Mesendoderm (in vitro differentiated cells): ENCODE data around the gene ZFP91.

Source experiments
- DNase-seq: peaks from one replicate; pipeline ENCODE4 v3.0.0; 2013
- H2AK5ac ChIP-seq: 2 replicates; pipeline ENCODE4 v1.6.1; 2013; ENCODE audit warnings: low read length, inconsistent platforms
- H2BK120ac ChIP-seq: 2 replicates; pipeline ENCODE4 v1.6.1; 2013; ENCODE audit warnings: low read depth, mild to moderate bottlenecking, low read length, moderate library complexity, mixed read lengths
- H2BK15ac ChIP-seq: replicated peaks from 2 replicates; pipeline ENCODE4 v1.6.1; 2013; ENCODE audit warnings: low read depth, mild to moderate bottlenecking, moderate library complexity
- H2BK5ac ChIP-seq: 2 replicates; pipeline ENCODE4 v1.6.1; 2013; ENCODE audit warnings: low read length, inconsistent platforms
- H3K18ac ChIP-seq: 2 replicates; pipeline ENCODE4 v1.6.1; 2013; ENCODE audit warnings: mild to moderate bottlenecking, low read length, mixed read lengths
- H3K23ac ChIP-seq: one replicate; pipeline ENCODE4 v1.6.1; 2013; ENCODE audit warnings: low read length
- H3K27ac ChIP-seq: 2 replicates; pipeline ENCODE4 v1.5.1; 2013; ENCODE audit warnings: low read depth, mild to moderate bottlenecking, inconsistent platforms, low read length, moderate library complexity
- H3K27me3 ChIP-seq: 2 replicates; pipeline ENCODE4 v1.6.1; 2013; ENCODE audit warnings: low read length, control low read depth, mild to moderate bottlenecking, inconsistent platforms; ENCODE audit not compliant: insufficient read depth, poor library complexity
- H3K36me3 ChIP-seq: 2 replicates; pipeline ENCODE4 v1.6.1; 2013; ENCODE audit warnings: low read length, inconsistent platforms; ENCODE audit not compliant: control insufficient read depth, insufficient read depth
- H3K4ac ChIP-seq: one replicate; pipeline ENCODE4 v1.6.1; 2013; ENCODE audit warnings: low read depth, mild to moderate bottlenecking, low read length, moderate library complexity
- H3K4me1 ChIP-seq: 2 replicates; pipeline ENCODE4 v1.6.1; 2013; ENCODE audit warnings: low read depth, low read length, inconsistent platforms; ENCODE audit not compliant: control insufficient read depth
- H3K4me2 ChIP-seq: 2 replicates; pipeline ENCODE4 v1.6.1; 2013; ENCODE audit warnings: low read length
- H3K4me3 ChIP-seq: 2 replicates; pipeline ENCODE4 v1.5.1; 2013; ENCODE audit warnings: mild to moderate bottlenecking, low read length
- H3K56ac ChIP-seq: one replicate; pipeline ENCODE4 v1.6.1; 2013; ENCODE audit warnings: low read length
- H3K79me1 ChIP-seq: 2 replicates; pipeline ENCODE4 v1.6.1; 2013; ENCODE audit warnings: low read length, inconsistent platforms
- H3K79me2 ChIP-seq: 2 replicates; pipeline ENCODE4 v1.6.1; 2013; ENCODE audit warnings: mild to moderate bottlenecking, low read length; ENCODE audit not compliant: control insufficient read depth, insufficient read depth
- H3K9ac ChIP-seq: 2 replicates; pipeline ENCODE4 v1.6.1; 2013; ENCODE audit warnings: low read length, inconsistent platforms
- H4K5ac ChIP-seq: one replicate; pipeline ENCODE4 v1.6.1; 2013; ENCODE audit warnings: low read length
- H4K8ac ChIP-seq: one replicate; pipeline ENCODE4 v1.6.1; 2013; ENCODE audit warnings: low read depth, mild to moderate bottlenecking, control low read depth, low read length, moderate library complexity
- WGBS: extraction: QIAGEN DNeasy Blood & Tissue Kit; methylation state at CpG from one replicate; pipeline ENCODE4 v1.1.7; 2013; ENCODE audit warnings: low lambda C conversion rate, missing lambda C conversion rate; ENCODE audit not compliant: insufficient coverage; ENCODE audit errors: extremely low coverage; 5-methylcytosine and 5-hydroxymethylcytosine counted together

The ZFP91 gene

DNA sequence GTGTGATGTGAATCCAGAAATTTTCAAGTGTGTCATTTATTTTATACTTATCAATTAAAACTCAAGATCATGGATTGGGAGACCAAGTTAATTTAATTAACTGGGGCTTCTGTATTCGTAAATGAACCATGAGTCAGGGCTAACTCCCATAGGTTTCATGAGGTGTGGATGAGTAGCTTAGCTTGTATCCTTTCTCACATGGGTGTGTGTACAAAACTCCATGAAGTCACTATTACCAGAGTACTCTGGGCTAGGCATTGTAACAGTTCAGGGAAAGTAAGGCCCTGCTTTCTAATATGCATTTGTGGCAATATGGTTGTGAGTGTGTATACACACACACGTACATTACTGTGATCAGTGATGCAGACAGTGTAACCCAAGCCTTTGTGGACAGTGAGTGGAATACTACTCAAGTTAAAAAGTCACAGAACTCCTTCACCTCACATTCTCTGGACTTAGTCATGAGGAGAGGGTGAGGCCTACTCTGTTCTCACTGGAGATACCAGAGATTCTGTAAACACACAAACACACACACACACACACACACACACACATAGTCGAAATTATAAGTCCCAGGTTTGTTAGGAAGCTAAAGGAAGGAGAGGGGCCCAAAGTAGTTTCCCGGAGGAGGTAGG, 47.1 kb downstream of the ZFP91 start:
- Histone ChIP-seq H3K4me1 (no peaks in the 10 kb centered on the region), H2BK120ac (no peak overlapping the region), H4K5ac (no peak overlapping the region), H3K9ac (no peak overlapping the region), H2BK15ac (no peak overlapping the region), H4K8ac (no peak overlapping the region), H3K27me3 (no peaks in the 10 kb centered on the region), H3K18ac (no peak overlapping the region), H3K56ac (no peak overlapping the region), H2BK5ac (no peak overlapping the region), H3K36me3 (peaks cover 14% of the 10 kb centered on the region), H3K4me2 (no peak overlapping the region), H3K4me3 (no peak overlapping the region), H3K4ac (no peak overlapping the region), H2AK5ac (no peak overlapping the region), H3K23ac (no peak overlapping the region), H3K27ac (no peak overlapping the region), H3K79me2 (no peaks in the 10 kb centered on the region), H3K79me1 (peaks cover 2% of the 10 kb centered on the region)
- WGBS = no CpG with 5 or more reads among the region's 4 CpGs
- no peak for DNase-seq

DNA sequence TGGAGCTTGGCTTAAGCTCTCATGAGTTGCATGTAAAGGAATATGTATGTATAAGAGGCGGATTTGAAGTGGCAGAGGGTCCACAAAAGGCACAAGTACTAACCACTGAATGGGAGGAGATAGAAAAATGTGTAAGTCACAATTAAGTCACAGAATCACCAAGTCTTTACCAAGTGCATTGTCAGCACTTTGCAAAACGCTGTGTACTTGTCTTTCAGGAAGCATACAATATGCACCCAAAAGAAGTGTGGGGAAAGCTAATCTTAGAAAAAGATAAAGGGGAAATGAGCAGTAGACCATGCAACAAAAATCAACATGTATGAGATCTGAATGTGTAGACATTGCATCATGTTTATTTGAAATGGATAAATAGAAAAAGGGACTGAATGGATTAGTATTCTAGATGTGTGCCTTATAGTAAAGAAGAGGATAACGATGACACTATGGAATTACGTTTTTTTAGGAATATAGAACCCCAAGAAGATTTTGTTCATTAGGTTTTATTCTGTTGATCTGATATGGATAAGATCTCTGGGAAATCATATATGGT, 48.1 kb downstream of the ZFP91 start:
- H3K79me1 ChIP-seq = no peaks in the 10 kb centered on the region
- no peak overlapping the region for H3K4me2 ChIP-seq
- no peak overlapping the region for H2BK120ac ChIP-seq
- H3K36me3 ChIP-seq = peaks cover 14% of the 10 kb centered on the region
- H3K4me1 ChIP-seq = no peaks in the 10 kb centered on the region
- no peak overlapping the region for H4K5ac ChIP-seq
- no peak overlapping the region for H3K4me3 ChIP-seq
- no peak overlapping the region for H3K4ac ChIP-seq
- no peak for DNase-seq
- H3K18ac ChIP-seq = no peak overlapping the region
- WGBS = 100% methylated on average over 2 of the region's 4 CpGs
- no peaks in the 10 kb centered on the region for H3K79me2 ChIP-seq
- H3K27ac ChIP-seq = no peak overlapping the region
- no peak overlapping the region for H3K23ac ChIP-seq
- no peak overlapping the region for H2AK5ac ChIP-seq
- no peak overlapping the region for H3K56ac ChIP-seq
- no peak overlapping the region for H4K8ac ChIP-seq
- H2BK5ac ChIP-seq = no peak overlapping the region
- no peak overlapping the region for H2BK15ac ChIP-seq
- H3K9ac ChIP-seq = no peak overlapping the region
- no peaks in the 10 kb centered on the region for H3K27me3 ChIP-seq

DNA sequence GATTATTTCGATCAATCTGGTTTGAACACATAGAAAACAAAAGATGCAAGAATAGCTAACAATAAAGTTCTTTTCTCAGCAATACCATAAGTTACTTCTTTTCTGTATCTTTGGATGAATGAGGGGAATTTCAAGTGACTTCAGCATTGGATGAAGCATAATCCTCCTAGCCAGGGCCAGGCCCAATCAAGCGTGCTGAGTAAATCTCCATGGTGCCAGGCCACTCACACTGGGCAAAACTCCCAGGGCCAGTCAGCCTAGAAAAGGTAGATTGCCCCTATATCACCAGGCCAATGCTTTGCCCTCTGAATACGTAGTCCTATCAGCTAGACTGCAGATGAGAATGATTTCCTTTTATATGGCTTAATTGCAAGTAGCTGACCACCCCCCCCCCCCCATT, 49.6 kb downstream of the ZFP91 start:
- no peaks in the 10 kb centered on the region for H3K4me1 ChIP-seq
- H2BK5ac ChIP-seq = no peak overlapping the region
- no peak overlapping the region for H2AK5ac ChIP-seq
- WGBS = no CpG with 5 or more reads among the region's 3 CpGs
- H3K27ac ChIP-seq = no peak overlapping the region
- H3K9ac ChIP-seq = no peak overlapping the region
- H3K27me3 ChIP-seq = no peaks in the 10 kb centered on the region
- no peak for DNase-seq
- peaks cover 14% of the 10 kb centered on the region for H3K36me3 ChIP-seq
- no peak overlapping the region for H3K4me3 ChIP-seq
- no peak overlapping the region for H4K8ac ChIP-seq
- no peak overlapping the region for H3K4ac ChIP-seq
- no peak overlapping the region for H3K23ac ChIP-seq
- no peak overlapping the region for H4K5ac ChIP-seq
- H3K4me2 ChIP-seq = no peak overlapping the region
- H3K79me2 ChIP-seq = no peaks in the 10 kb centered on the region
- no peak overlapping the region for H3K56ac ChIP-seq
- H2BK120ac ChIP-seq = no peak overlapping the region
- no peaks in the 10 kb centered on the region for H3K79me1 ChIP-seq
- no peak overlapping the region for H2BK15ac ChIP-seq
- no peak overlapping the region for H3K18ac ChIP-seq

DNA sequence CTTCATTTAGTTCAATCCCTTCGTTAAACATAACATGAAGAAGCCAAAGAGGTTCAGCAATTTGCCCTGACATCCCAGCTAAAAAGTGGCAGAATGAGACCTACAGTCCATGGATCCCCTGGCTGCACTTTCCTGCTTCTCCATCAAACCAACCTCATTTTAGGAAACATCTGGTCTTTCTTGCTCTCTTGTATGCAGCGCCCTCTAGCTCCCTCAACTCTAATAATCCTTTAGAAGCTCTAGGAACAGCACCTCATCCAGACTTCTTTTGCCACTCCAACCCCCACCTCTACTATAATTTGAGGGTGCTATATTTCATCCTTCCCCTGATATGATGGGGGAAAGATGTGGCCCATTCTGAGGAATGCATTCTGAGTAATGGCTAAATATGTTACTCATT, 51.0 kb downstream of the ZFP91 start:
- no peak overlapping the region for H2BK120ac ChIP-seq

DNA sequence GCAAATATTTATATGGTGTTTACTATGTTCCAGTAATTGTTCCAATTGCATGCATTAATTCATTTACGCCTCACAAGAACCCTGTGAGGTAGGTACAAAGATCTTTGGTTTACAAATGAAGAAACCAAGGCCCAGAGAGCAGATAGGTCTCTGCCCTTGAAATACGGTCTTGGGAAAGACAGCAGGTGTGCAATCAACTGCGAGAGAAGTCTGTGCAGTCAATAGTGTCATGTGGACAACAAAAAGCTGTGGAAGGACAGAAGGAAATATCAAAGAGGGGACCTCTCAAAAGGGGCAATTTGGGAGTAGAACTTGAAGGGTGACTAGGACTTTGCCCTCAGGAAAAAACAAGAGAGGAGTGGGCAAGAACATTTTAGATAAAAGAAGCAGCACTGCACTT, 52.5 kb downstream of the ZFP91 start:
- Histone ChIP-seq H2BK15ac (no peak overlapping the region), H3K27me3 (no peaks in the 10 kb centered on the region), H3K4me1 (no peaks in the 10 kb centered on the region), H3K79me2 (no peaks in the 10 kb centered on the region), H3K79me1 (no peaks in the 10 kb centered on the region), H3K18ac (no peak overlapping the region), H3K9ac (no peak overlapping the region), H3K56ac (no peak overlapping the region), H3K23ac (no peak overlapping the region), H2BK120ac (no peak overlapping the region), H3K4me2 (no peak overlapping the region), H3K4me3 (no peak overlapping the region), H4K8ac (no peak overlapping the region), H2AK5ac (no peak overlapping the region), H2BK5ac (no peak overlapping the region), H3K27ac (no peak overlapping the region), H3K4ac (no peak overlapping the region), H3K36me3 (peaks cover 3% of the 10 kb centered on the region), H4K5ac (no peak overlapping the region)
- no CpG with 5 or more reads among the region's 3 CpGs for WGBS
- no peak for DNase-seq

More for the DNA sequence above, 51.0 kb downstream of the ZFP91 start:
- Histone ChIP-seq H2AK5ac (no peak overlapping the region), H3K36me3 (peaks cover 8% of the 10 kb centered on the region), H3K18ac (no peak overlapping the region), H3K4me2 (no peak overlapping the region), H3K9ac (no peak overlapping the region), H4K5ac (no peak overlapping the region), H3K4ac (no peak overlapping the region), H3K23ac (no peak overlapping the region), H3K56ac (no peak overlapping the region), H3K27me3 (no peaks in the 10 kb centered on the region), H2BK5ac (no peak overlapping the region), H3K79me1 (no peaks in the 10 kb centered on the region), H4K8ac (no peak overlapping the region), H3K79me2 (no peaks in the 10 kb centered on the region), H3K27ac (no peak overlapping the region), H3K4me3 (no peak overlapping the region), H3K4me1 (no peaks in the 10 kb centered on the region), H2BK15ac (no peak overlapping the region)
- DNase-seq = peak; percentile 76
- no CpG with 5 or more reads among the region's 2 CpGs for WGBS

DNA sequence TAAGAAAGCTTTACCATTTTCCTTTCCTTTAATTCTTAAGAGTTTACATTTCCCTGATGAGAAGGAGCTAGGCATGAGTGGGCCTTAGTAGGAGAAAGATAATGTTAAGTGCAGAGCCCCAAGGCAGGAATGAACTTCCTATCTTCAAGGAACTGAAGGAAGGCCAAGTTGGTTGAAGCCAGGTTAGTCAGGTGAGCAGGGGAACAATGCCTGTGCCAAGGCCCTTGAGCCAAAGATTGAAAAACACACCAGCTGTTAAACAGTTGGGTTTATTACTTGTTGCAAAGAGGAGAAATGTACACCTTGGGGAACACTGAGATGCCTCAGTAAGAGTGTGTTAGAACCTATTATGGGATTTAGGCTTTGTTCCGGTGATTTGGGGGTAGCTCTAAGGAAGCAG, 53.6 kb downstream of the ZFP91 start:
- H3K4ac ChIP-seq = no peak overlapping the region
- DNase-seq = no peak
- H3K4me2 ChIP-seq = no peak overlapping the region
- no peak overlapping the region for H2BK15ac ChIP-seq
- no peak overlapping the region for H3K56ac ChIP-seq
- no peaks in the 10 kb centered on the region for H3K79me2 ChIP-seq
- no peak overlapping the region for H4K5ac ChIP-seq
- no peak overlapping the region for H2BK120ac ChIP-seq
- H3K27me3 ChIP-seq = no peaks in the 10 kb centered on the region
- H2BK5ac ChIP-seq = no peak overlapping the region
- H3K4me1 ChIP-seq = no peaks in the 10 kb centered on the region
- WGBS = no CpG with 5 or more reads among the region's 1 CpG
- H4K8ac ChIP-seq = no peak overlapping the region
- no peaks in the 10 kb centered on the region for H3K36me3 ChIP-seq
- no peak overlapping the region for H3K9ac ChIP-seq
- no peak overlapping the region for H2AK5ac ChIP-seq
- H3K23ac ChIP-seq = no peak overlapping the region
- H3K18ac ChIP-seq = no peak overlapping the region
- no peaks in the 10 kb centered on the region for H3K79me1 ChIP-seq
- no peak overlapping the region for H3K4me3 ChIP-seq
- no peak overlapping the region for H3K27ac ChIP-seq
